RWPE2 (cell line): ENCODE results near the gene IFT43.

Experiments
- ATAC-seq: fragments of 200-7000 bp; cut with Tn5 transposase; 3 replicates; pipeline ENCODE4 v1.9.1; 2021; ENCODE audit warnings: low read depth
- DNase-seq: peaks from one replicate; pipeline ENCODE4 v3.0.0-alpha.2; 2020; ENCODE audit warnings: low spot score
- H3K27ac ChIP-seq: fragments of 450-650 bp; 2 replicates; pipeline ENCODE4 v1.5.1; 2017; ENCODE audit warnings: mild to moderate bottlenecking; ENCODE audit not compliant: poor library complexity, severe bottlenecking
- H3K27me3 ChIP-seq: fragments of 250-450 bp; sonication (Bioruptor Pico); 2 replicates; pipeline ENCODE4 v1.5.1; 2021; ENCODE audit warnings: mild to moderate bottlenecking, moderate library complexity; ENCODE audit not compliant: insufficient read depth, poor library complexity, severe bottlenecking
- H3K36me3 ChIP-seq: fragments of 250-450 bp; sonication (Bioruptor Pico); 2 replicates; pipeline ENCODE4 v1.5.1; 2020; ENCODE audit warnings: low read depth, mild to moderate bottlenecking, moderate library complexity
- H3K4me1 ChIP-seq: fragments of 250-450 bp; sonication (Bioruptor Pico); 2 replicates; pipeline ENCODE4 v1.5.1; 2021; ENCODE audit warnings: mild to moderate bottlenecking, moderate library complexity; ENCODE audit not compliant: insufficient read depth, poor library complexity, severe bottlenecking
- H3K4me3 ChIP-seq: fragments of 250-450 bp; sonication (Bioruptor Pico); 2 replicates; pipeline ENCODE4 v1.5.1; 2021; ENCODE audit warnings: mild to moderate bottlenecking, moderate library complexity; ENCODE audit not compliant: severe bottlenecking
- H3K9me3 ChIP-seq: fragments of 250-450 bp; sonication (Bioruptor Pico); 2 replicates; pipeline ENCODE4 v1.5.1; 2021; ENCODE audit warnings: mild to moderate bottlenecking, moderate library complexity; ENCODE audit not compliant: severe bottlenecking
- TF ChIP-seq, protein P1 (sequence below): fragments of 450-650 bp; IDR thresholded peaks from one replicate; pipeline ENCODE4 v1.5.1; 2017; ENCODE audit warnings: mild to moderate bottlenecking, moderate library complexity; ENCODE audit not compliant: poor library complexity, severe bottlenecking

Gene IFT43

GRCh38 chr14:76063327-76063726 is 77.8 kb downstream of the IFT43 start:
- TF ChIP-seq, protein P1, sequence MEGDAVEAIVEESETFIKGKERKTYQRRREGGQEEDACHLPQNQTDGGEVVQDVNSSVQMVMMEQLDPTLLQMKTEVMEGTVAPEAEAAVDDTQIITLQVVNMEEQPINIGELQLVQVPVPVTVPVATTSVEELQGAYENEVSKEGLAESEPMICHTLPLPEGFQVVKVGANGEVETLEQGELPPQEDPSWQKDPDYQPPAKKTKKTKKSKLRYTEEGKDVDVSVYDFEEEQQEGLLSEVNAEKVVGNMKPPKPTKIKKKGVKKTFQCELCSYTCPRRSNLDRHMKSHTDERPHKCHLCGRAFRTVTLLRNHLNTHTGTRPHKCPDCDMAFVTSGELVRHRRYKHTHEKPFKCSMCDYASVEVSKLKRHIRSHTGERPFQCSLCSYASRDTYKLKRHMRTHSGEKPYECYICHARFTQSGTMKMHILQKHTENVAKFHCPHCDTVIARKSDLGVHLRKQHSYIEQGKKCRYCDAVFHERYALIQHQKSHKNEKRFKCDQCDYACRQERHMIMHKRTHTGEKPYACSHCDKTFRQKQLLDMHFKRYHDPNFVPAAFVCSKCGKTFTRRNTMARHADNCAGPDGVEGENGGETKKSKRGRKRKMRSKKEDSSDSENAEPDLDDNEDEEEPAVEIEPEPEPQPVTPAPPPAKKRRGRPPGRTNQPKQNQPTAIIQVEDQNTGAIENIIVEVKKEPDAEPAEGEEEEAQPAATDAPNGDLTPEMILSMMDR: no peak
- Histone ChIP-seq H3K36me3 (peaks cover 28% of the 10 kb centered on the region), H3K27ac (no peak overlapping the region), H3K27me3 (no peaks in the 10 kb centered on the region), H3K9me3 (no peaks in the 10 kb centered on the region), H3K4me1 (no peaks in the 10 kb centered on the region), H3K4me3 (no peak overlapping the region)
- DNase-seq (no peak), ATAC-seq (no peak)

DNA sequence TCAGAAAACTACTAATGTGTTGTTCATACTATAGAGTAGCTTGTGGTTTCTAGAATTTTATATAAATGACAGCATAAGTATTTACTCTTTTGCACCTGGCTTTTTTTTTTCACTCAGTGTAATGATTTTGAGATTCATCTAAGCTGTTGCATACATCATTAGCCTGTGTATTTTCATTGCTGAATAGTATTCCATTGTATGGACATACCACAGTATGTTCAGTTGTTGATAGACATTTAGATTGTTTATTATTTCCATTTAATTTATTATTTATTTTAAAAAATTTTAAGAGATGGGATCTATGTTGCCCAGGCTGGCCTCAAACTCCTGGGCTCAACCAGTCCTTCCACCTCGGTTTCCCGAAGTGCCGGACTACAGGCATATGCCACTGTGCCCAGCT is 80.0 kb downstream of the IFT43 start:
- Histone ChIP-seq H3K4me1 (no peaks in the 10 kb centered on the region), H3K4me3 (no peak overlapping the region), H3K27me3 (no peaks in the 10 kb centered on the region), H3K36me3 (peaks cover 22% of the 10 kb centered on the region), H3K27ac (no peak overlapping the region), H3K9me3 (no peaks in the 10 kb centered on the region)
- ATAC-seq (no peak), DNase-seq (no peak)
- TF ChIP-seq, protein P1: no peak

DNA sequence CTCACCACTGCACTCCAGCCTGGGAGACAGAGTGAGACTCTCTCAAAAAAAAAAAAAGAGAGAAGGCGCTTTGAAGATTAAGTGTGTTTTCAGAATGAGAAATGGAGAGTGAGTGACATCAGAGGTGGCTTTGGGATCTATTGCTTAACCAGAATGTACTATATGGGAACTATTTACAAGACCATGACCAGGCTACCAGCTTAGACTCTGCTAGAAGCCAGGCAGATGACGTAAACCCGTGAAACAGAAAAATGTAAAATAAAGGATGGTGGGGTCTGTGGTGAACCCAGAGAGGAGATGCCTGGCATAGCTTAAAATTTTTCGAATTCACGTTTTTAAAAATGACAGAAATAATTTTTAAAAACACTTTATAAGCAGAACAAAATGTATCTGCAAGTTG is 82.0 kb downstream of the IFT43 start:
- no peak overlapping the region for H3K4me3 ChIP-seq
- TF ChIP-seq, protein P1: no peak
- H3K36me3 ChIP-seq: peaks cover 25% of the 10 kb centered on the region
- H3K27me3 ChIP-seq: no peaks in the 10 kb centered on the region
- ATAC-seq (no peak), DNase-seq (no peak)
- no peaks in the 10 kb centered on the region for H3K4me1 ChIP-seq
- H3K9me3 ChIP-seq: no peaks in the 10 kb centered on the region
- no peak overlapping the region for H3K27ac ChIP-seq

GRCh38 chr14:76073717-76074116 is 88.2 kb downstream of the IFT43 start:
- ATAC-seq (no peak), DNase-seq (no peak)
- H3K4me3 ChIP-seq: no peak overlapping the region
- TF ChIP-seq, protein P1: no peak
- no peaks in the 10 kb centered on the region for H3K27me3 ChIP-seq
- no peak overlapping the region for H3K27ac ChIP-seq
- H3K9me3 ChIP-seq: no peaks in the 10 kb centered on the region
- peaks cover 12% of the 10 kb centered on the region; the same call in 1 of the 2 replicates for H3K36me3 ChIP-seq
- H3K4me1 ChIP-seq: no peaks in the 10 kb centered on the region

DNA sequence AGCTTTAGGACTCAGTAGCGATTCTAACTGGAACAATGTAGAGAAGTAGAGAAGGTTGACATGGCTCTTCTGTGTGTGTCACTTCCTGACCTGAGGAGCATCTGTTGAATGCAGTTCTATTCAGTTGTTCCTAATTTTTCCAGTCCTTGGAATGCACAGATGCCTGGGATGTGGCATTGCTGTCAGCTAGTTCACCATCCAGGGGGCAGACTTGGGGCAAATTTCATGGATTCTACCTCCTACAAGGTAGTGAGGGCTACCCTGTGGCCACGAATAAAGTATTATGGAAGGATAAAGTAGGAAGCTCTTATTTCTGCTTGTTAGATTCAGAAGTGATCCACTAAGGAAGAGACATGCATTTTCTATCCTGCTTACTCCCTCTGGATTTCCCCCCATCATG is 91.8 kb downstream of the IFT43 start:
- Histone ChIP-seq H3K4me3 (no peak overlapping the region), H3K36me3 (no peaks in the 10 kb centered on the region), H3K4me1 (no peaks in the 10 kb centered on the region), H3K9me3 (no peaks in the 10 kb centered on the region), H3K27me3 (no peaks in the 10 kb centered on the region), H3K27ac (no peak overlapping the region)
- DNase-seq (no peak), ATAC-seq (no peak)
- TF ChIP-seq, protein P1: no peak
